HG03354 (cell line): ENCODE measurements around the gene MORN1.

Experiments used
- ATAC-seq: cut with Tn5 transposase; IDR thresholded peaks from one replicate; pipeline ENCODE4 v1.9.1; 2021; ENCODE audit warnings: mild to moderate bottlenecking; ENCODE audit not compliant: unreplicated experiment, poor library complexity, severe bottlenecking

Gene MORN1

GRCh38 chr1:2376931-2377672 lies 14.3 kb downstream of the MORN1 start:
- no peak for ATAC-seq

- ATAC-seq, result no peak
Measured at GRCh38 chr1:2376261-2376741, 15.1 kb downstream of the MORN1 start.

- no peak for ATAC-seq
Measured at GRCh38 chr1:2375923-2376260, 15.5 kb downstream of the MORN1 start.

- ATAC-seq, result no peak
Measured at GRCh38 chr1:2375246-2375922, 16.0 kb downstream of the MORN1 start.

- no peak for ATAC-seq
Measured at GRCh38 chr1:2374252-2375155, 16.9 kb downstream of the MORN1 start.

GRCh38 chr1:2373551-2374251 lies 17.7 kb downstream of the MORN1 start:
- ATAC-seq, result no peak

GRCh38 chr1:2372551-2373490 lies 18.5 kb downstream of the MORN1 start:
- ATAC-seq, result no peak

GRCh38 chr1:2368053-2368744 lies 23.2 kb downstream of the MORN1 start:
- ATAC-seq, result no peak

- ATAC-seq, result no peak
Measured at GRCh38 chr1:2363847-2364513, 27.4 kb downstream of the MORN1 start.

- no peak for ATAC-seq
Measured at GRCh38 chr1:2360588-2361364, 30.6 kb downstream of the MORN1 start.

GRCh38 chr1:2358651-2359640 lies 32.4 kb downstream of the MORN1 start:
- ATAC-seq, result no peak

- no peak for ATAC-seq
Measured at GRCh38 chr1:2358072-2358471, 33.3 kb downstream of the MORN1 start.

GRCh38 chr1:2356911-2357845 lies 34.2 kb downstream of the MORN1 start:
- no peak for ATAC-seq

GRCh38 chr1:2356401-2356800 lies 35.0 kb downstream of the MORN1 start:
- ATAC-seq, result no peak
